NB4 (cell line): ENCODE results near the gene SLC51B.

Experiments
- MYC ChIP-seq: IDR thresholded peaks from 2 replicates; pipeline ENCODE4 v1.6.1; 2011; ENCODE audit warnings: low read depth, low read length
- POLR2A ChIP-seq: IDR thresholded peaks from 2 replicates; pipeline ENCODE4 v1.6.1; 2011; ENCODE audit warnings: mild to moderate bottlenecking; ENCODE audit not compliant: insufficient read length; ENCODE audit errors: extremely low read depth
- TF ChIP-seq, protein P1 (sequence below): IDR thresholded peaks from one replicate; pipeline ENCODE4 v1.5.1; 2012; ENCODE audit warnings: low read depth, low read length
- TF ChIP-seq, protein P2 (sequence below): IDR thresholded peaks from 2 replicates; pipeline ENCODE4 v1.6.1; 2011; ENCODE audit warnings: low read depth, low read length

DNA sequence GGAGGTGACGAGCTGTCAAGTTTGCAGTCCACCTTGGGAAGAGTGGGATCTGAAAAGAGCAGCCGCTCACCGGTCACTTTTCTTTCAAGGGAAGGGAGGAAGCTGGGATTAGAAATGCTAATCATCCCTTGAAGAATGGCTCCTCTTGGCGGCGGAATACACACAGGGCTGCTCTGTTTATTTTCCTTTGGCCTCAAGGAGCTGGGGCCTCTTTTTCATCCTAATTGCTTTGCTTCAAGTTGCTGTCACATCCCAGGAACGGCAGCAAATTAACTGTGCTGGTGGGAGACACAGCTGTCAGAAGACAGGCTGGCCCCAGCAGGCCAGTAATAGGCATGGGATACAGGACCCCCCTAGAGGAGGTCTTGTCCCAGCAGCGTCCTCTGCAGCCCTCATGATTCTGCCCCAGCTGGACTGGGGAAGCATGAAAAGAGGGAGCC is 38.1 kb downstream of the SLC51B start:
- TF ChIP-seq, protein P1, sequence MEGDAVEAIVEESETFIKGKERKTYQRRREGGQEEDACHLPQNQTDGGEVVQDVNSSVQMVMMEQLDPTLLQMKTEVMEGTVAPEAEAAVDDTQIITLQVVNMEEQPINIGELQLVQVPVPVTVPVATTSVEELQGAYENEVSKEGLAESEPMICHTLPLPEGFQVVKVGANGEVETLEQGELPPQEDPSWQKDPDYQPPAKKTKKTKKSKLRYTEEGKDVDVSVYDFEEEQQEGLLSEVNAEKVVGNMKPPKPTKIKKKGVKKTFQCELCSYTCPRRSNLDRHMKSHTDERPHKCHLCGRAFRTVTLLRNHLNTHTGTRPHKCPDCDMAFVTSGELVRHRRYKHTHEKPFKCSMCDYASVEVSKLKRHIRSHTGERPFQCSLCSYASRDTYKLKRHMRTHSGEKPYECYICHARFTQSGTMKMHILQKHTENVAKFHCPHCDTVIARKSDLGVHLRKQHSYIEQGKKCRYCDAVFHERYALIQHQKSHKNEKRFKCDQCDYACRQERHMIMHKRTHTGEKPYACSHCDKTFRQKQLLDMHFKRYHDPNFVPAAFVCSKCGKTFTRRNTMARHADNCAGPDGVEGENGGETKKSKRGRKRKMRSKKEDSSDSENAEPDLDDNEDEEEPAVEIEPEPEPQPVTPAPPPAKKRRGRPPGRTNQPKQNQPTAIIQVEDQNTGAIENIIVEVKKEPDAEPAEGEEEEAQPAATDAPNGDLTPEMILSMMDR: no peak
- TF ChIP-seq MYC (no peak), POLR2A (no peak)
- TF ChIP-seq, protein P2, sequence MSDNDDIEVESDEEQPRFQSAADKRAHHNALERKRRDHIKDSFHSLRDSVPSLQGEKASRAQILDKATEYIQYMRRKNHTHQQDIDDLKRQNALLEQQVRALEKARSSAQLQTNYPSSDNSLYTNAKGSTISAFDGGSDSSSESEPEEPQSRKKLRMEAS: no peak
